NT2/D1 (cell line): ENCODE measurements around the gene REST.

Source experiments
- YY1 ChIP-seq: IDR thresholded peaks from 2 replicates; pipeline ENCODE4 v1.6.1; 2011; ENCODE audit not compliant: insufficient read length, insufficient read depth
- ZNF274 ChIP-seq: IDR thresholded peaks from 2 replicates; pipeline ENCODE4 v1.6.1; 2011; ENCODE audit warnings: mild to moderate bottlenecking, low read depth, low read length

DNA sequence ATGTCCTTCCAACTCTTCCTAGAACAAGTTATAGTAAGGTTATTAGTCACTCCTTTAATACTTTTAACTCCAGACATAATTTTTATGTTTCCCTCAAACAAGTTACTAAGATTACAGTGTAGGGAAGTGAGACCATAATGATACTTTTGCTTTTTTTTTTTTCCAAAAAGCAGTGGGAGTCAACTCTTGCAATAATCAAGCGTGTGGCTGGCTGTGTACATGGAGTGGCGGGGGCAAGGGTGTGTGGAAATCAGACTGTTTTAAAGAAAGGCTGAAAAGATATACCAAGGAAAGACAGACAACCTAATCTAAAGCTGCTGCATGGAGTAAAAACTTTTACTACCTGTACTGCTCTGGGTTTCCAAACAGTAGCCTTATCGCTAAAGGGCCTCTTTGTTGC, 65.6 kb downstream of the REST start:
- TF ChIP-seq YY1, result no peak
- no peak for TF ChIP-seq ZNF274
